ENCODE results near the gene SYNJ2BP.

The SYNJ2BP gene

GRCh38 chr14:70391493-70392391 lies 25.1 kb downstream of the SYNJ2BP start:
- ATAC-seq: no peak
- no peak for TF ChIP-seq ARNTL (CRISPR knock-in tag; IDR thresholded peaks at IDR 0.05; ENCODE audit: borderline replicate concordance, low read depth)
- no peak for TF ChIP-seq TOX (CRISPR knock-in tag; IDR thresholded peaks at IDR 0.05; ENCODE audit: borderline replicate concordance)
- no peak for TF ChIP-seq RARB (CRISPR knock-in tag; IDR thresholded peaks at IDR 0.05)
- no peak for TF ChIP-seq ESRRG (CRISPR knock-in tag; IDR thresholded peaks at IDR 0.05)
- no peak for TF ChIP-seq TCF4 (CRISPR knock-in tag; IDR thresholded peaks at IDR 0.05; ENCODE audit: borderline replicate concordance)
- no peak for TF ChIP-seq SNAI2 (CRISPR knock-in tag; IDR thresholded peaks at IDR 0.05)
- no peak for TF ChIP-seq ZNF70 (CRISPR knock-in tag; IDR thresholded peaks at IDR 0.05)
- no peak for TF ChIP-seq OSR1 (CRISPR knock-in tag; IDR thresholded peaks at IDR 0.05)
- no peak for TF ChIP-seq ZC3H10 (CRISPR knock-in tag; IDR thresholded peaks at IDR 0.05)
- TF ChIP-seq ZNF565 (CRISPR knock-in tag; conservative IDR thresholded peaks at IDR 0.05; ENCODE audit: low read depth): no peak
- TF ChIP-seq ISL1 (CRISPR knock-in tag; IDR thresholded peaks at IDR 0.05): no peak
- no peak for TF ChIP-seq PPARA (CRISPR knock-in tag; IDR thresholded peaks at IDR 0.05; ENCODE audit: borderline replicate concordance)
- no peak for TF ChIP-seq PATZ1 (CRISPR knock-in tag; IDR thresholded peaks at IDR 0.05; ENCODE audit: borderline replicate concordance)
- TF ChIP-seq CSDC2 (CRISPR knock-in tag; IDR thresholded peaks at IDR 0.05): no peak
- no peak for TF ChIP-seq GLIS3 (CRISPR knock-in tag; IDR thresholded peaks at IDR 0.05)
- TF ChIP-seq CREB5 (CRISPR knock-in tag; IDR thresholded peaks at IDR 0.05; ENCODE audit: low read depth): no peak
- TF ChIP-seq TSHZ2 (CRISPR knock-in tag; IDR thresholded peaks at IDR 0.05): no peak

GRCh38 chr14:70382536-70382935 lies 34.4 kb downstream of the SYNJ2BP start:
- TF ChIP-seq SNAI2 (CRISPR knock-in tag; IDR thresholded peaks at IDR 0.05) (no peak), PATZ1 (CRISPR knock-in tag; IDR thresholded peaks at IDR 0.05; ENCODE audit: borderline replicate concordance) (no peak), OSR1 (CRISPR knock-in tag; IDR thresholded peaks at IDR 0.05) (no peak), BACH2 (CRISPR knock-in tag; IDR thresholded peaks at IDR 0.05; ENCODE audit: borderline replicate concordance) (no peak), ZNF8 (CRISPR knock-in tag; IDR thresholded peaks at IDR 0.05) (no peak), TCF4 (CRISPR knock-in tag; IDR thresholded peaks at IDR 0.05; ENCODE audit: borderline replicate concordance) (no peak), CSRNP3 (CRISPR knock-in tag; IDR thresholded peaks at IDR 0.05) (no peak), ESRRG (CRISPR knock-in tag; IDR thresholded peaks at IDR 0.05) (no peak), ZFP30 (CRISPR knock-in tag; IDR thresholded peaks at IDR 0.05) (no peak), ZNF70 (CRISPR knock-in tag; IDR thresholded peaks at IDR 0.05) (no peak), ISL1 (CRISPR knock-in tag; IDR thresholded peaks at IDR 0.05) (no peak)
- no peak for ATAC-seq

Measured in SK-N-SH treated with all-trans-retinoic acid at 6 μM for 48 hours (cell line).